A549 (cell line): ENCODE measurements around the gene SNRPB2.

Experiments
- CEBPB ChIP-seq, 2 experiments: fragments of >200 bp in 1 of 2; sonication (Bioruptor Twin) in 1 of 2; formaldehyde crosslinking in 1 of 2; IDR thresholded peaks; 2 replicates each; pipeline ENCODE4 v1.6.1; 2012 to 2016
- RCOR1 ChIP-seq: fragments of 150-350 bp; IDR thresholded peaks from 2 replicates; pipeline ENCODE4 v1.6.1; 2014; ENCODE audit warnings: antibody characterized with exemption, low read length, low read depth
- TF ChIP-seq, protein P1 (sequence below): fragments of >200 bp; sonication (Bioruptor Twin); formaldehyde crosslinking; IDR thresholded peaks from 3 replicates; pipeline ENCODE4 v1.5.1; 2016

DNA sequence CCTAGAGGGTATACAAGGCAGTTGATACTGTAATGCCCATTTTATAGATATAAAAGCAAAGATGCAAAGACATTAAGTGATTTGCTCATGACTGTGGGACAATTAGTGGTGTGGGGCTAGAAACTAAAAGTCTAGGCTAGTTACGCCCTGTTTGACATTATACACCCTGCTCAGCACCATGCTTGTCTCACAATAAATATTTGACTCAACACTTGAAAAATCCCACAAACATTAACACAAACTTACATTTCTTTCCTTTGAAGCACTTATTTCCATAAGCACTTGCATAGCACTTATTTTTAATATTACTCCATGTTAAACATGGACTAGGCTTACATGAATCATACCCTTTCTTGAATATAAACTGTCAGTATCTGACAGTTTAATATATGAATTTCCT is 36.5 kb upstream of the SNRPB2 start:
- TF ChIP-seq, protein P1, sequence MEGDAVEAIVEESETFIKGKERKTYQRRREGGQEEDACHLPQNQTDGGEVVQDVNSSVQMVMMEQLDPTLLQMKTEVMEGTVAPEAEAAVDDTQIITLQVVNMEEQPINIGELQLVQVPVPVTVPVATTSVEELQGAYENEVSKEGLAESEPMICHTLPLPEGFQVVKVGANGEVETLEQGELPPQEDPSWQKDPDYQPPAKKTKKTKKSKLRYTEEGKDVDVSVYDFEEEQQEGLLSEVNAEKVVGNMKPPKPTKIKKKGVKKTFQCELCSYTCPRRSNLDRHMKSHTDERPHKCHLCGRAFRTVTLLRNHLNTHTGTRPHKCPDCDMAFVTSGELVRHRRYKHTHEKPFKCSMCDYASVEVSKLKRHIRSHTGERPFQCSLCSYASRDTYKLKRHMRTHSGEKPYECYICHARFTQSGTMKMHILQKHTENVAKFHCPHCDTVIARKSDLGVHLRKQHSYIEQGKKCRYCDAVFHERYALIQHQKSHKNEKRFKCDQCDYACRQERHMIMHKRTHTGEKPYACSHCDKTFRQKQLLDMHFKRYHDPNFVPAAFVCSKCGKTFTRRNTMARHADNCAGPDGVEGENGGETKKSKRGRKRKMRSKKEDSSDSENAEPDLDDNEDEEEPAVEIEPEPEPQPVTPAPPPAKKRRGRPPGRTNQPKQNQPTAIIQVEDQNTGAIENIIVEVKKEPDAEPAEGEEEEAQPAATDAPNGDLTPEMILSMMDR, result no peak
- TF ChIP-seq CEBPB (IDR thresholded peaks at IDR 0.05), result no peak
- no peak for TF ChIP-seq RCOR1
